Measurements from ENCODE around the gene TNFRSF1A. TPM values are rescaled to one million over a fixed set of nuclear protein-coding genes. Genes with fewer than 3 reads are reported as not detected.
A peak's percentile ranks its signal among the peaks of the same experiment; 100 is the strongest.
"Not testable (repeated sequence)": the region's sequence is repeated elsewhere in the genome, so short reads cannot be mapped to it uniquely, and the experiment has no call there.

TNFRSF1A gene
- total RNA-seq, 1 experiment from 2014 or later = 84.6 TPM

DNA sequence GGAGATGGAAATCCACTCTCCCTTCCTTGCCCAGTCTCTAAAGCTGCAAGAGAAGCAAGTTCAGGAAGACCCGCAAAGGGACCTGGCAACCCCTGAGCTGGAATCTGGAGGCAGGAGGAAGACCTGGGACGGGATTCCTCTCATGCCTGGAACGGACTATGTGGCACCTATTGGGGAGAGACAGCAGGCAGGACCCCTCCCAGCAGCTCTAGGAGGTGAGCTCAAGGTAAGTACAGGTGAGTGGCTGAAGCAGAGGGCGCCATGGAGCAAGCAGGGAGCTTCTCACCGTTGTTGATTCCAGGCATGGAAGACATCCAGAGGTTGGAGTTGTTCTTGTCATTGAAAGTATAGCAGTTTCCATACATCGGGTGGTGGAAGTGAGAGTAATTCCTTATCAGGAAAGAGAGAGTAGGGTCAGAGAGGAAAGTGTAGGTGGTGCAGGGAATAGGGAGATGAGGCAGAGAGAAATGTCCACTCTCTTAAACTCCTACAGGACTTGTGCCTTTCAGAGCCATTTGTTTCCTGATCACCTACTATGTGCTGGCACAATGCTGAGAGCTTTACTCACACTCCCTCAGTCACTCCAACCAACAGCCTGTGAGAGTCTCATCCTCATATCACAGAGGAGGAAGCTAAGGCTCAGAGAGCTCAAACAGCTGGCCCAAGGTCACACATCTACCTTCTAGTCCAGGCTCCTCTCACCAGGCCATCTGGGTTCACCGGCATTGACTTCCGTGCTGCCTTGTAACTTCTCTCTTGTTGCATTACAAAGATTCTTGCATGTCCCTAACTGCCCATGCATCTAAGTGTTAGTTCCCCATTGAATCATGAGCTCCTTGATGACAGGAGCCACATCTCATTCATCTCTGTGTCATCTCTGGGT is 13.9 kb upstream of the TNFRSF1A start:
- Histone ChIP-seq H3K27me3 (ENCODE audit: control insufficient read depth, insufficient read depth, low read length) (no peaks in the 10 kb centered on the region), H3K36me3 (replicated peaks; ENCODE audit: control insufficient read depth, insufficient read depth, low read length) (peaks cover 13% of the 10 kb centered on the region), H3K4me3 (ENCODE audit: insufficient read depth, low read depth, low read length) (no peak overlapping the region)
- DNase-seq = peak; percentile 78

DNA sequence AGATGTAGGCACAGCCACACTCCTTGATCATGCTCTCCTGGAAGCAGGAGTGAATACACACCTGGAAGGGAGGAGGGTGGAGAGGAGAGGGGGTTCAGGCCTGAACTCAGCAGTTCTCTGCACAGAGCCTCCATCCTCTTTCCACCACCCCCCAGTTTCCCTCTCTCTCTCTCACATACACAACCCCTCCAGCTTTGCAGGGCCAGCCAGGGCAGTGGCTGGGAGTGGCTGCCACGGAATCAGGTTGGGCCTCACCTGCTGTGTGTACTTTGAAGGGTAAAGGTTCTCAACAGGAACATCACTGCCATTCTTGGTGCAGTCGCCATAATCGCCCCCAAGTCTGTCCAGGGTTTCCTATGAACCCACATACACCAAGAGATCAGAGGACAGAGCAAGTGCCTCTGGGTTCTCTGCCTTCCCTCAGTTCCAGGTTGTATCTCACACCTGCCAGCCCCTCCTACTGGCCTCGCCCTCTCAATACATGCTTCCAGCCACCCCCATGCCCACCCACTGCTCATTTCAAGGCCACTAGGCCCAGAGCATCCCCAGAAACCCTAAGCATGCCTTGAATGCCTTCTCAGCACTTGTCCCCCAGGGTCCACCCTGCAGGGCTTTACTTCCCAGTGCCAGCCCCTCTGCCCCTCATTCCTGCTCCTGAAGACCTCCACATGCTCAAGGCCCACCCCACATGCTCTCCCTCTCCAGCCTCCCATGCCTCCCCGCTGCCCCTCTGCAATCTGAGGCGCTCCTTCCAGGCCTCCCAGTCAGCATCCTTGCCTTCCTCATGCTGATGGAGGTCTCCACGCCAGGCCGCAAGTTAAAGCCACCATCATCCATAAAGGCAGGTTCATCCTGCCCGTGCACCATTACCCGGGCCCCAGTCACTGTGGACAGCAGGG is 12.9 kb upstream of the TNFRSF1A start:
- no peaks in the 10 kb centered on the region for H3K27me3 ChIP-seq (ENCODE audit: control insufficient read depth, insufficient read depth, low read length)
- peaks cover 13% of the 10 kb centered on the region for H3K36me3 ChIP-seq (replicated peaks; ENCODE audit: control insufficient read depth, insufficient read depth, low read length)
- no peak overlapping the region for H3K4me3 ChIP-seq (ENCODE audit: insufficient read depth, low read depth, low read length)
- no peak for DNase-seq

DNA sequence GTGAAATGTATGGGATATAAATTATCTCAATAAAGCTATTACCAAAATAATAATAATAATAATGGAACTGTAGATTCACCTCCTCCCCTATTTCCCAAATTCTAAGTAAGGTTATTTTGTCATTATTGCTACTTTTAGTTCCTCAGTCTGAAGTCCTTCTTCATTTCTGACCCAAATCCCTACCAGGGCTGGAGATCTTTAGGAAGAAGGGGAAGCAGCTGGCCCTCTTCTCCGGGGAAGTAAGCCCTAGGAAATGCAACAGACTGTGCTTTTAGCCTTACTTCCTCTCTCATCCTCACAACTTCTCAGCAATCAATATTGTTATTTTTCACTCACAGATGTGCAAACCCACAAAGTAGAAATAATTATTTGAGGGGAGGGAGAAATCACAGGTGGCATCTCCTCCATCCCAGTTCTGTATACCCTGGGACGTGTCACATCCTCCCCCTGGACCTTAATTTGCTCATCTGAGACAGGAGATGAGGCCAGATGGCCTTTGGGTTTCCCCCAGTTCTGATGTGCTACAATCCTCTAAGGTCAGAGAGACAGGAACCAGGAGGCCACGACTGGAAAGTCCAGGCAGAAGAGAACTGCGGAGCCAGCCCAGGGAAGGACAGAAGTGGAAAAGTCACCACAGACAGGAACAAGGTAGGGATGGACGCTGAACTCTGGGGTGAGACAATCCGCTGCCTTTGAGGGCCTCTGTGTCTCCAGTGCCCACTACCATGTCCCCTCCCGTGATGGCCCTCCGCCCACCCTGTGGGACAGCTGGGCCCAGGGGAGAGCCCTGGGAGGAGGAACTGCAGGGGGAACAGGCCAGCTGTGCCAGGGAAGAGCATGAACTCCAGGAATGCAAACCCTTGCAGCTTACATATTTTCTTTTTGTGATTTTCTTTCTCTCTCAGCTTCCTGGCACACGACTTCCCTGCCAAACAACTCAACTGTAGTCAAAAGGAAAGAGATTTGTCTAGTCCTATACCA is 10.6 kb upstream of the TNFRSF1A start:
- no peak overlapping the region for H3K4me3 ChIP-seq (ENCODE audit: insufficient read depth, low read depth, low read length)
- H3K27me3 ChIP-seq (ENCODE audit: control insufficient read depth, insufficient read depth, low read length) = no peaks in the 10 kb centered on the region
- peaks cover 21% of the 10 kb centered on the region for H3K36me3 ChIP-seq (replicated peaks; ENCODE audit: control insufficient read depth, insufficient read depth, low read length)
- no peak for DNase-seq

DNA sequence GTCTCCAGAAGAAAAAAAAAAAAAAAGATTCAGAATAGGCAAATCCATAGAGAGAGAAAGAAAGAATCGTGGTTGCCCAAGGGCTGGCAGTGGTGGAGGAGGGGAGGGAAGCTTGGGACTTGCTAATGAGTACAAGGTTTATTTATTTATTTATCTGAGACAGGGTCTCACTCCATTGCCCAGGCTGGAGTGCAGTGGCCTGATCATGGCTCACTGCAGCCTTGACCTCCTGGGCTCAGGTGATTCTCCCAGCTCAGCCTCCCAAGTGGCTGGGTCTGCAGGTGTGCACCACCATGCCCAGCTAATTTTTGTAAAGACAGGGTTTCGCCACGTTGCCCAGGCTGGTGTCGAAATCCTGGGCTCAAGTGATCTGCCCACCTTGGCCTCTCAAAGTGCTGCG is 9.7 kb upstream of the TNFRSF1A start:
- H3K36me3 ChIP-seq (replicated peaks; ENCODE audit: control insufficient read depth, insufficient read depth, low read length) = peaks cover 27% of the 10 kb centered on the region

DNA sequence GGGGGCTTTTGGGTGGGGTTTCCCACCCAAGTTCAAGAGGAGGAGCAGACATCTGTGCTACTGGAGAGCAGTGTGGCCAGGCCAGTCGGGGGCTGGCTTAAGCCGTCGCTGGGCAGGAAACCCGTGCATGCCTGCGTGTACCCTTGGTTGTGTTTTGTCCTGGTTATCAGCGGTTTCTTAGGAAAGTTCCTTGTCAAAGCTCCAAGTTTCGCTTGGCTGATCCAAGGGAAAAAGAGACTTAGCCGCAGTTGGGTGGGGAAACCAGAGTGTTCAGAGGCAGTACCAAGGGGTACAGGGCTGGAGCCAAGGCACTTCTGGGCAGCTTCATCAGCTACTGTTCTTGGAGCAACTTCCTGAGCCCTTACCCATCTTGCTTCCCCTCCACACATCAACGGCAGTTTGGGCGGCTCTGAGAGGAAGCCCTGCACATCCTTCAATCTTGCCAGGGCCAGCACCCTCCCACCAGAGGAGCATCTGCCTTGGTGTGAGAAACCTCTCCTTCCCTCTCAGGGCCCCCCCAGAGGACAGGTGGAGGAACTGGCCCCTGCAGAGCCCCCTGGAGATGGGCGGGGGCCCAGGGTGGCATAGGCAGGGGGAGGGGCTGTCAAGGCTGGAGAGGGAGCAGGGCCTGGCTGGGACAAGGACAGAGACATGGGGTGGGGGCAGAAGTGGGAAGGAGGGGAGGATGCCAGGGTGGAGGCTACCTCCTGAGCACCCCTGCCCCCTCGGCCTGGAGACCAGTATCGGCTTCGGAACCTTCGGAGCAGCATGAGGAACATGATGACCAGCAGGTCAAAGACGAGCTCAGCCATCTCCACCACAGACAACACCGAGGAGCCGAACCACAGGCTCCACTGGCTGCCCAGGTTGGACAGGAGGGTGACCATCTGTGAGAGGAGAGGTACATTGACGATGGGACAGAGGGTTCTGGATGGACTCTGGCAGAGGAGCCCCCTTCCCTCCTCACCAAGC is 5.8 kb upstream of the TNFRSF1A start:
- H3K4me3 ChIP-seq (ENCODE audit: insufficient read depth, low read depth, low read length) = no peak overlapping the region
- H3K36me3 ChIP-seq (replicated peaks; ENCODE audit: control insufficient read depth, insufficient read depth, low read length) = peaks cover 16% of the 10 kb centered on the region
- no peak for DNase-seq
- H3K27me3 ChIP-seq (ENCODE audit: control insufficient read depth, insufficient read depth, low read length) = no peaks in the 10 kb centered on the region

More for the DNA sequence above, 9.7 kb upstream of the TNFRSF1A start:
- Histone ChIP-seq H3K27me3 (ENCODE audit: control insufficient read depth, insufficient read depth, low read length) (no peaks in the 10 kb centered on the region), H3K4me3 (ENCODE audit: insufficient read depth, low read depth, low read length) (no peak overlapping the region)
- no peak for DNase-seq

DNA sequence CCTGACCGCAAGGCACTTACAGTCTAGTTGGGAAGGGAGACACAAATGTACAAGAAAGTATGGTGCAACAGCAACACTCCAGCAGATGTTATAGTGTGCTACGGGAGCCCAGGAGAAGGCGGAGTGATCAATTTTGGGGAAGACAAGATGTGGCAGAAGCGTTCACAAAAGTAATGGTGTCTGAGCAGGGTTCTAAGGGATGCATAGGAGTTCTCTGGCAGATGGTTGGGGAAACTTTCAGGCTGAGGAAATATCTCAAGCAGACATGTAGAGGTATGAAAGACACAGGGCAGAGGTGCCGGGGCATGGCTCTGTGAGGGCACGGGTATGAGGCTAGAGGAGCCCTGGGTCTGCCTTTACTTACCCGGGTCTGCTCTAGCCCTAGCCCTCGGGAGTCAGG is 5.1 kb upstream of the TNFRSF1A start:
- DNase-seq = no peak
- Histone ChIP-seq H3K4me3 (ENCODE audit: insufficient read depth, low read depth, low read length) (no peak overlapping the region), H3K27me3 (ENCODE audit: control insufficient read depth, insufficient read depth, low read length) (no peaks in the 10 kb centered on the region), H3K36me3 (replicated peaks; ENCODE audit: control insufficient read depth, insufficient read depth, low read length) (peaks cover 16% of the 10 kb centered on the region)

DNA sequence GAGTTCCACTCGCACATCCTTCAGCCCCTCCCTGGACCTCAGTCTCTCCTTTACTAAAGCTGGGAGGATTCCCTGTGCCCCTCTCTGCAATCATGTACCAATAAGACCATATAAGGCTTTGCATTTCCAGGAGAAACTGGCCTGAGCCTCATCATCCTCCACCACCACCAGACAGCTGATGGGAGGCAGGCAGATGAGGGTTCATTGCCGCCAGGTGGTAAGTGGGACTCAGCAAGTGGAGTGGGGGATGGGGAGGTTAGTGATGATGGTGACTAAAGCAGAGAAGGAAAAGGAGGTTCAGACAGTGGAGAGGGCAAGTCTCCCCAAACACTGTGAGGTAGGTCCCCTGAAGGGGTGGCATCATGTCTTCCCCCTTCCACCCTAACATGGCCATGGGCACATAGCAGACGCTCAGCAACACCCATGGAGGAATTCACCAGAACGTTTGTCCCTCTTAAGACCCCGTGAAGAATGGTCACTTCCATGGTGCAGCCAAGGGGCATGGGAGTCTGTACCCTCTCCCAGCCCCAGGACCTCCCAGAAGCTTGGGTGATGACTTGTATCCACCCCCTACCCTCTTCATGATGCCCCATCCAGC is 4.5 kb upstream of the TNFRSF1A start:
- DNase-seq = no peak
- no peak overlapping the region for H3K4me3 ChIP-seq (ENCODE audit: insufficient read depth, low read depth, low read length)
- no peaks in the 10 kb centered on the region for H3K27me3 ChIP-seq (ENCODE audit: control insufficient read depth, insufficient read depth, low read length)
- peaks cover 16% of the 10 kb centered on the region for H3K36me3 ChIP-seq (replicated peaks; ENCODE audit: control insufficient read depth, insufficient read depth, low read length)

DNA sequence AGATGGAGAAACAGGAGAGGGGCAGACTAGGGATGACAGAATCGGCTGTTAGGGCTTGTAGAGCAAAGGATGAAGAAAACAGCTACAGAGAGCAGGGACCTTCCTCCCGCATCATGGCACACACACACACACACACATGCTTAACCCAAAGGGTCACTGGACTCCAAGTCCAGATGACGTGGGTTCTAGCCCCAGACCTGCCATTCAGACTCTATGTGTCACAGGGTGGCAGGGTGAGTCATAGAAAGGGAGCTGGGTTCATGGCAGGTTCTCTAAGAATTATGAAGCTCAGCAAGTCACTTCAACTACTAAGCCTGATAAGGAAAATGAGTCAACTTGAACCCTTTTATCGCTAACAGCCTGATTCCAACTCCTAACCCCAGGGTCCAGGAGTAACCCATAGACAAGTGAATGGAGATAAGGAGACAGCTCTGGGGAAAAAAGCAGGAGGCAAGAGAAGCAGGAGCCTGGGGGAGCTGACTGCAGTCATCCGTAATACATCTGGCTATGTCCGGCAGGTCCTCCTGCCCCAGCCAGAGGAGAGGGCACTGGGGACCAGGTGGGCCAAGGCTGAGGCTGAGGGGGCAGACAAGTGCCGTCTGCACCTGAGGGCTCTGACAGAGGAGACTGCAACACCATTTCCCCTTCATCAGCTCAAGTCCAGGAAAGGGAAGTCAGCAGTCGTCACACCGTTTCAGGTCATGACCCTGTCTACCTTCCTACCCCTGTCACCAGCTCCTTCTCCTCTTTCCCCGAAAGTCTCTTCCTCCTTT is 3.6 kb upstream of the TNFRSF1A start:
- H3K36me3 ChIP-seq (replicated peaks; ENCODE audit: control insufficient read depth, insufficient read depth, low read length) = peaks cover 16% of the 10 kb centered on the region
- no peaks in the 10 kb centered on the region for H3K27me3 ChIP-seq (ENCODE audit: control insufficient read depth, insufficient read depth, low read length)
- H3K4me3 ChIP-seq (ENCODE audit: insufficient read depth, low read depth, low read length) = no peak overlapping the region
- DNase-seq = no peak

DNA sequence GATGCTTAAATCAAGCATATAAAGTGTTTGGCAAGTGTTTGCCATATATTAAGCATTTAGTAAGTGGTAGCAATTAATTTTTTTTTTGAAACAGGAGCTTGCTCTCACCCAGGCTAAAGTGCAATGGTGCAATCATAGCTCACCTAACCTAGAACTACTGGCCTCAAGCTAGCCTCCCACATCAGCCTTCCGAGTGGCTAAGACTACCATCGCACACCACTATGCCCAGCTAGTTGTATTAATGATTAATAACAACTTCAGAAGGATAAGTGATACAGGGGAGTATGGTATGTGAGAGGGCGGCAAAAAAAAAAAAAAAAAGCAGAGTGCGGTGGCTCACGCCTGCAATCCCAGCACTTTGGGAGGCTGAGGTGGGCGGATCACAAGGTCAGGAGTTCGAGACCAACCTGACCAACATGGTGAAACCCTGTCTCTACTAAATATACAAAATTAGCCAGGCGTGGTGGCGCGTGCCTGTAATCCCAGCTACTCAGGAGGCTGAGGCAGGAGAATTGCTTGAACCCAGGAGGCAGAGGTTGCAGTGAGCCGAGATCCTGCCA is 2.3 kb upstream of the TNFRSF1A start:
- H3K36me3 ChIP-seq (replicated peaks; ENCODE audit: control insufficient read depth, insufficient read depth, low read length) = peaks cover 14% of the 10 kb centered on the region
- not testable (repeated sequence) for H3K27me3 ChIP-seq (ENCODE audit: control insufficient read depth, insufficient read depth, low read length); DNase-seq; H3K4me3 ChIP-seq (ENCODE audit: insufficient read depth, low read depth, low read length)

DNA sequence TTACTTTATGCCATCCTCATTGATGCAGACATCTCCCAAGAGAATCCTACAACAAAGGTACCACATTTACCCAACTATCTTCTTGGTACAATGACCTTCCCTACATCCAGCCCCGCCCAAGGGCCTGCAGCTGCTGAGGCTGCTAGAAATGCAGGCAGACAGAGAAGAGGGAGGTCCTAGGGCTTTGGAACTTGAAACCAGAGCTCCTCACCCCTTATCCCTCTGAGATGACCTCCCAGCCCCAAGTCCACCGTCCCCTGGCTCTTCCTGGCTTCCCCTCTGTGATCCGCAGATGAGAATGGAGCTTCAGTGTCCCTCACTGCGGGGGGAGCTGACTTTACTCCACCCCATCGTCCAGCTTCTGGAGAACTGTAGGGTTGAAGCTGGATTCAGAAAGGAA is 1.6 kb upstream of the TNFRSF1A start:
- Histone ChIP-seq H3K36me3 (replicated peaks; ENCODE audit: control insufficient read depth, insufficient read depth, low read length) (peaks cover 7% of the 10 kb centered on the region), H3K4me3 (ENCODE audit: insufficient read depth, low read depth, low read length) (no peak overlapping the region)
- DNase-seq = no peak

DNA sequence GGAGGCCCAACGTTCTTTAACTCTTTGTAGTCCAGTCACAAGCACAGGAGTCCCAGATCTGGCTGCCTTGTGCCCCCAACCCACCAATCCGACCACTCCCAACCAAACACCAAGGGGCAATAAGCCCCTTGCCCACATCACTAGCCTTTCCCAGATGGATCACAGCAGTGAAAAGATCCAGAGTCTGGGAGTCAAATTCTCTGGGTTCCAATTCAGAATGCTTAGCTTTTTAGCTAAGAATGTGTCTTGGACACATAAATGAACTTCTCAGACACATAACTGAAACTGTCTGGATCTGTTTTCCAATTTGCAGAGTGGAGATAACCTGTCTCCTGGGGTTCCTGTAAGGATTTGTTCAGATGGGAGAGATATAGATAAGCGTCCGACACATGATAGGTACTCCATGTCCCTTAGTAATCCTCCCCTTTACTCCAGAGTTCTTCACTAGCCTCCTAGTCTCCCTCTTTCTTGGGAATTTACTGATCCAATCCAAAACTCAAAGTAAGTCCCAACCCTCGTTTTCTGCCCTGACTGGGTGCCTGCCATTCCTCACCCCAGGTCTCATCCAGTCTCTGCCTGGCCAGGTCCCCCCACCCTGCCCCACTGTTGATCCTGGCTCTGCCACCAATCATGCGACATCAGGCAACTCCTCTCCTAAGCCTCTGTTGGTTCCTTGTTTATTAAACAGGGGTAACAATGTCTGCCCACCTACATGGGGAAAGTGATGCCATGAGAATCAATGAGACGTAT is 439 bp upstream of the TNFRSF1A start:
- Histone ChIP-seq H3K27me3 (ENCODE audit: control insufficient read depth, insufficient read depth, low read length) (no peaks in the 10 kb centered on the region), H3K36me3 (replicated peaks; ENCODE audit: control insufficient read depth, insufficient read depth, low read length) (peaks cover 6% of the 10 kb centered on the region), H3K4me3 (ENCODE audit: insufficient read depth, low read depth, low read length) (peak overlapping the region; percentile 78)
- DNase-seq = no peak

More for the DNA sequence above, 1.6 kb upstream of the TNFRSF1A start:
- no peaks in the 10 kb centered on the region for H3K27me3 ChIP-seq (ENCODE audit: control insufficient read depth, insufficient read depth, low read length)

Measured in H7 (cell line).